ENCODE results near the gene ZNF467.

DNA sequence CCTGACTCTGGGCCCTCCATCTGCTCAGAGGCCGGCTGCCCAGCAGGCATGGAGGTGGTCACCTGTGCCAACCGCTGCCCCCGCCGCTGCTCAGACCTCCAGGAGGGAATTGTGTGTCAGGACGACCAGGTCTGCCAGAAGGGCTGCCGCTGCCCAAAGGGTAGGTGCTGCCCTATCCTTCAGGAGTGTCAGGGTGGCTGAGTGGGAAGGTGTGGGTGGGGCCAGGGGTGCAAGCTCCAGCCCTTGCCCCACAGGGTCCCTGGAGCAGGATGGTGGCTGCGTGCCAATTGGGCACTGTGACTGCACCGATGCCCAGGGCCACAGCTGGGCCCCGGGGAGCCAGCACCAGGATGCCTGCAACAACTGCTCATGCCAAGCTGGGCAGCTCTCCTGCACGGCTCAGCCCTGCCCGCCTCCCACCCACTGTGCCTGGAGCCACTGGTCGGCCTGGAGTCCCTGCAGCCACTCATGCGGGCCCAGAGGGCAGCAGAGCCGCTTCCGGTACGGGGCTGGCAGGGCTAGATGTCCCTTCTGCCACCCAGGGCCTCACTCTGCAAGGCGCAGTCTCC, 47.3 kb upstream of the ZNF467 start:
- TF ChIP-seq SIN3A (IDR thresholded peaks at IDR 0.05; ENCODE audit: borderline replicate concordance, insufficient read depth, low read depth, low read length) (no peak), TCF7L2 (IDR thresholded peaks at IDR 0.05; ENCODE audit: low read depth, low read length) (no peak), POLR2AphosphoS5 (IDR thresholded peaks at IDR 0.05; ENCODE audit: low read depth, low read length) (no peak)
- TF ChIP-seq, protein P1, sequence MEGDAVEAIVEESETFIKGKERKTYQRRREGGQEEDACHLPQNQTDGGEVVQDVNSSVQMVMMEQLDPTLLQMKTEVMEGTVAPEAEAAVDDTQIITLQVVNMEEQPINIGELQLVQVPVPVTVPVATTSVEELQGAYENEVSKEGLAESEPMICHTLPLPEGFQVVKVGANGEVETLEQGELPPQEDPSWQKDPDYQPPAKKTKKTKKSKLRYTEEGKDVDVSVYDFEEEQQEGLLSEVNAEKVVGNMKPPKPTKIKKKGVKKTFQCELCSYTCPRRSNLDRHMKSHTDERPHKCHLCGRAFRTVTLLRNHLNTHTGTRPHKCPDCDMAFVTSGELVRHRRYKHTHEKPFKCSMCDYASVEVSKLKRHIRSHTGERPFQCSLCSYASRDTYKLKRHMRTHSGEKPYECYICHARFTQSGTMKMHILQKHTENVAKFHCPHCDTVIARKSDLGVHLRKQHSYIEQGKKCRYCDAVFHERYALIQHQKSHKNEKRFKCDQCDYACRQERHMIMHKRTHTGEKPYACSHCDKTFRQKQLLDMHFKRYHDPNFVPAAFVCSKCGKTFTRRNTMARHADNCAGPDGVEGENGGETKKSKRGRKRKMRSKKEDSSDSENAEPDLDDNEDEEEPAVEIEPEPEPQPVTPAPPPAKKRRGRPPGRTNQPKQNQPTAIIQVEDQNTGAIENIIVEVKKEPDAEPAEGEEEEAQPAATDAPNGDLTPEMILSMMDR (IDR thresholded peaks at IDR 0.05), result no peak

All from Panc1 (cell line).